Measurements from ENCODE around the gene PKM.

The PKM gene

GRCh38 chr15:72233769-72234168, 2.8 kb upstream of the PKM start:
- DNase-seq = no peak

GRCh38 chr15:72231833-72232478, 966 bp upstream of the PKM start:
- DNase-seq = no peak

DNA sequence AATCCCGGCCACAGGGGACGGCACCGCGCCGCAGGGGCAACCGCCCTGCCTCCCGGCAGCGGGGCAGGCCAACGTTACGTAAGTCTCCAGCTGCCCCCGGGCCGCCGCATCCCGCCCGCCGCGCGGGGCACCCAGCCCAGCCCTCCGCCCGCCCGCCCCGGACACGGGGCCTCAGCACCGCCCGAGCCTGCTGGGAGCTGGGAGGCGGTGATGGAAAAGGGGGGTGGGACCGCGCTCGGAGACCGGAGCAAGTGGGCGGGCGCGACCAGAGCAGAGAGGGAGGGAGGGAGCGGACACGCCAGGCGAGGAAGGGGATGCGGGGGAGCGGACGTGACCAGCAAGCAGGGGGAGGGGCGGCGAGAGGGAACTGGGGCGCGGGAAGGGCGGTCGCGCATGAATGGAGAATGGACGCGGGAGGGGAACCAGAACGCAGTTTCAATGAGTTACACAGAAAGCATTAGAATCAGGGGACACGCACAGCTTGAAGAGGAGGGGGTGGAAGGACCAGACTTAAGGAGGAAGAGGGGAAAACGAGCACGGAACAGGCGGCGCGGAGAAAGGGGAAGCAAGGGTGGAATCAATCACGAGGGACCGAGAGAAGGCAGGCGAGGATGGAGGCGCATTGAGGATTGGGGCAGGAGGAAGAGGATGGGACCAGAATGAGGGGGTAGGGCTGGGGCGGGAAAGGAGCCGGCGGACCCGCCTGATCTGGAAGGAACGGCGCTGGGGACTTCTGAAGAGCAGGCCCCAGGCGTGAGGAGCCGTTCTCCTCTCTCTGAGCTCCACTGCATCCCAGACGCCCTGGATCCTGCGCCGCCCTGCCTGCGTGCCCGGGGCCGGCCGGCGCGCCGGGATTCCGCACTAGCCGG, 559 bp downstream of the PKM start:
- peak; percentile 11 for DNase-seq

- no peak for DNase-seq
These were observed 1.1 kb downstream of the PKM start for GRCh38 chr15:72229947-72230196.

- DNase-seq = no peak
These were observed 1.7 kb downstream of the PKM start for GRCh38 chr15:72229076-72229946.

- no peak for DNase-seq
These were observed 3.3 kb downstream of the PKM start for GRCh38 chr15:72227720-72228119.

- no peak for DNase-seq
These were observed 3.8 kb downstream of the PKM start for GRCh38 chr15:72227192-72227586.

DNA sequence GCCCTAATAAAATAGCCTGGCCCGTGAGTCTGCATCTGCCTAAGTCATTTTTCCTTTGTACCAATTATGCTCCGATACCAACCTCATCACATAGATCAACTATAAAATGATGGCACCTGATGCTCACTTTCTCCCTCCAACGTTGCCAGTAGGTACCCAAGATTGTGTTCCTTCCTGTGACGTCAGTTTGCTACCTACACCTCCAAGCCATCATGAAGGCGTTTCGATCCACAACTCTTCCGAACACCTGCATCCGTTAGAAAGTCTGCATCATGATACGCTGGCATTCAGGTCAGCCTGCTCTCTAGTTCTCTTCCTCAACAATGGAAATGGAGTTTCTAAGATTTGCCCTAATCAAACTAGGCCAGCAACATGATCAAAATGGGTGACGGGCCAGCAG, 7.7 kb downstream of the PKM start:
- DNase-seq = no peak

DNA sequence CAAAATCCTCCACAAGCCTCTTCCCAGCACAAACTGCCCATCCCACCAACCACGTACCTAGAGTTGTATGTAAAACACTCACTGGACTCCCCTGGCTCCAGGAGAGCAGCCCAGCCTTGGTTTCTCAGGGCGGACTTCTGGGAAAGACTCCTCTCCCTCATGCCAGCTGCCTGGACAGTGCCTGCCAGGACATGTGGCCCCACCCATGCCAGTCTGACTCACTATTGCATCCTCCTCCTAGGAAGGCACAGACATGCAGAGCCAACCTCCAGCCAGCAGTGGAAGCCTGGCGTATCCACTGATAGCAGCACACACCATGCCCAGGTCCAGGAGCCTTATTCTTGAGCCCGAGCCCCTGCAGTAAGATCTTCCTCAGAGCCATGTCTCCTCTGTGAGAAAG, 8.6 kb downstream of the PKM start:
- no peak for DNase-seq

GRCh38 chr15:72220687-72221086, 10.3 kb downstream of the PKM start:
- no peak for DNase-seq

DNA sequence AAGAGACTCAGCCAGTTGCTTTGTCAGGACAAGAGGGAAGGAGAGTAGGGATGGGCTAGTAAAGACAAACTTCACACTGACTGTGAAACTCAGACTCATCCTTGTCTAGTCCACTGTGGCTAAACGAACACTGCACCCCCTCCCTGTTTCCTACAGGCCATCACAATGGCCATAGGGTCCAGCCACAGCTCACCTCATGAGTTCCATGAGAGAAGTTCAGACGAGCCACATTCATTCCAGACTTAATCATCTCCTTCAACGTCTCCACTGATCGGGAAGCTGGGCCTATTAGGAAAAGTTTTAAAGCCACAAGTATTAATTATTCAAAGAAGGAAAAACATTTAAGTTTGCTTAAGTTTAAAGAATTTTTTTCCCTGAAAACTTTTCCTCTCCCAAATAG, 13.8 kb downstream of the PKM start:
- no peak for DNase-seq

DNA sequence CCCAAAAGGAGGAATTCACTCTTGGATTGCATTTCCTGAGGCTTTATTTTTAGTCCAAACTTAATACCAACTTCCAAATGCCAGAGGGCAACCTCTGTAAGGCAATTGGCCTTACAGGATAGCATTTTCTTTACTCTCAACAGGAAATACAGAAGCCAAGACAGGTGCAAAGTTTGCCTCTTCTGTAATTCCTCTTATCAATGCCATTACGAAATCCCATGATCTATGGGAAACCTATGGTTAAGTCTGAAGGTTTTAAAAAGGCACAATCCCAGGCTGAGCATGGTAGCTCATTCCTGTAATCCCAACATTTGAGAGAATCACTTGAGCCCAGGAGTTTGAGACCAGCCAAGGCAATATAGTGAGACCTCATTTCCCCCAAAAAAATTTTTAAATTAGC, 14.9 kb downstream of the PKM start:
- no peak for DNase-seq

GRCh38 chr15:72207558-72208085, 23.4 kb downstream of the PKM start:
- DNase-seq = no peak

DNA sequence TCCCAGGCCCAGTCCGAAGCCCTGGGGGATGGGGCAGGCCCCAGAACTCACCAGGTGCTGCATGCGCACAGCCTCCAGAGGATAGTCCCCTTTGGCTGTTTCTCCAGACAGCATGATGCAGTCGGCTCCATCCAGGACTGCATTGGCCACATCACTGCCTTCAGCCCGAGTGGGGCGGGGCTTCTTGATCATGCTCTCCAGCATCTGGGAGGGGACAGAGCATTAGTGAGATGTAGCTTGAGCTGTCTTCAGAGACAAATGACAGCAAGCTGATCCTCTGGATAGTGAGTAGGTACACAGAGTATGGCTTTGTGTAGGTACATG, 24.4 kb downstream of the PKM start:
- DNase-seq = no peak

GRCh38 chr15:72205896-72206676, 24.9 kb downstream of the PKM start:
- DNase-seq = no peak

DNA sequence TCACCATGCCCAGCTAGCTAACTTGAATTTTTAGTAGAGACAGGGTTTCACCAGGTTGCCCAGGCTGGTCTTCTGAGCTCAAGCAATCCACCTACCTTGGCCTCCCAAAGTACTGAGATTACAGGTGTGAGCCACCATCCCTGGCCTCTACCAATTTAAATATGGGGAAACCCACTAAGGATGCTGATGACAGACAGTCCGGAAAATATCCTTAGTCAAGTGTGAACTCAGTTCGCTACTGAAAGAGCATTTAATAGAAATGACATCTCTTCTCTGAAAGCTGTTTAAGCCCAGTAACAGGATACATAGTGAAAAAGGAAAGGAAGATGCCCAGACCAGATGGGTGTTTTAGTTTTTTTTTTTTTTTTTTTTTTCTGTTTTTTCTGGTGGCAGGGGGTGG, 25.7 kb downstream of the PKM start:
- no peak for DNase-seq

- DNase-seq = peak; percentile 50
These were observed 27.5 kb downstream of the PKM start for GRCh38 chr15:72203507-72203837.

DNA sequence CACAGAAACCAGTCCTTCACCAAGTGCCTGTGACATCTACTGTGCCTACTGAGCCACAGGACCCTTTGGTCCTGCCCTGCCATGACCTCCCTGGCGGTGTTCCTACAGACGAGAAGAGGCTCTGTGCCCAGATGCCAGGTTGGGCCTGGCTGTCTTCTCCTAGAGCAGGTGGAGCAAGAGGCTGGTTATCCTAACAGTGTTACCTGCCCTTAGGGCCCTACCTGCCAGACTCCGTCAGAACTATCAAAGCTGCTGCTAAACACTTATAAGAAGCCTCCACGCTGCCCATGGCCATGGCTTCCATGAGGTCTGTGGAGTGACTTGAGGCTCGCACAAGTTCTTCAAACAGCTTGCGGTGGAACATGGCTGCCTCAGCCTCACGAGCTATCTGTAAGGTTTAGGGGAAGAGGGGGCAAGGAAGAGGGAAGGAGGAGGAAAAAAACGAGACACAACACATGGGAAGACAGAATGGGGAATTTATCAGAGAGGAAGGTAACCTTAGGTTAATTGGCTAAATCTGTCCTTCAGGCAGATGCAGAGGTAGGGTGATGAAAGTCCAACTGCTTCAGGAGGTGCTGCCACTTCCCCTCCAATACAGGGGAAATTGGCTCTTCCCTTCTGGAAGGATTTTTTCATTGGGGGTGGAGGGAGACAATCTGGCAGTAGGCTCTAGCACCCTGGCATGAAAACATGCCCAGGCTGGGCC, 28.0 kb downstream of the PKM start:
- no peak for DNase-seq

- DNase-seq = no peak
These were observed 28.7 kb downstream of the PKM start for GRCh38 chr15:72202302-72202701.

GRCh38 chr15:72201391-72201921, 29.5 kb downstream of the PKM start:
- DNase-seq = no peak

DNA sequence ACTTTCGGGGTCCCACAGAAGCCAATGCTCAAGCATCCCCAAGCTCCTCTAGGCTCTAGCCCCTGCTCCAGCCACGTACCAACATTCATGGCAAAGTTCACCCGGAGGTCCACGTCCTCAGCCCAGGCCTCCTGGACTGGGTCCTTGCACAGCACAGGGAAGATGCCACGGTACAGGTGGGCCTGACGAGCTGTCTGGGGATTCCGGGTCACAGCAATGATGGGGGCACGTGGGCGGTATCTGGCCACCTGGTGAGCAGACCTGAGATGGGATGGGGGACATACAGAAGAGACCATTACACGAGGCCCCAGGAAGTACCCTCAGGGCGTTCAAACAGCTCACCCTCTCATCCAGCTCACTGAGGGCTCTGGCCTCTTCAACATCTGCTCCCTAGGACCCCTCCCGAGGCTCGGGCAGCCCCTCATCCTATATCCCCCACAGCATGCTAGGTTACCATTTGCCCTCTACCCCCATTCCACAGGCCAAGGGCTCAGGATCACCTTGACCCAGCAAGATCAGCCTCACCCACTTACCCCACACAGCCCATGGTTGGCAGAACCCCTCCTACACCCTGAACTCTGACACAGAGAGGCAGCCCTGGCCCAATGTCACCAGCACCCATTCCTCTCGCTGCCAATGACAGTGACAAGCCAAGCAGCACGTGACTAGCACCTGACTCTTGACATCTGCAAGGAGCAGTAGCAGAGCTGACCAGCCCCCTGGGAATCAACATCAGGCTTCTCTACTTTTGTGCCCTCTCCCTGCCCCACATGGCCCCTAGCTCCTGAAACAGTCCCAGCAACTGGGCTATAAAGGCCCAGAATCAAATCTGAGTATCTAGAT, 30.4 kb downstream of the PKM start:
- no peak for DNase-seq
